GM13976 (cell line): ENCODE results near the gene LSR.

Experiments
- DNase-seq: peaks from one replicate; pipeline ENCODE4 v3.0.0; 2012; ENCODE audit warnings: low spot score
- CTCF ChIP-seq: IDR thresholded peaks from 2 replicates; pipeline ENCODE4 v1.5.1; 2012; ENCODE audit warnings: borderline replicate concordance, mild to moderate bottlenecking; ENCODE audit not compliant: insufficient read depth; ENCODE audit errors: extremely low read depth, missing control alignments, control extremely low read depth
- in situ Hi-C: fragments of 300-500 bp; cut with MboI; formaldehyde crosslinking; loops from one replicate; pipeline ENCODE4 v1.12.0; 2022; ENCODE audit warnings: low sequenced_read_pairs, mixed read lengths, inconsistent platforms; ENCODE audit not compliant: unreplicated experiment

Gene LSR

GRCh38 chr19:35212241-35212640, 36.6 kb upstream of the LSR start:
- TF ChIP-seq CTCF, result no peak
- in situ Hi-C loops, result no loop called here
- DNase-seq, result no peak

- TF ChIP-seq CTCF, result no peak
- DNase-seq, result peak; percentile 52
- in situ Hi-C loops, result no loop called here
These were observed 34.9 kb upstream of the LSR start for GRCh38 chr19:35213663-35214632.

- TF ChIP-seq CTCF, result no peak
- in situ Hi-C loops, result no loop called here
- DNase-seq, result no peak
These were observed 33.9 kb upstream of the LSR start for GRCh38 chr19:35214766-35215422.

GRCh38 chr19:35216016-35216832, 32.6 kb upstream of the LSR start:
- no peak for DNase-seq
- in situ Hi-C loops, result no loop called here
- no peak for TF ChIP-seq CTCF

GRCh38 chr19:35216833-35217648, 31.8 kb upstream of the LSR start:
- in situ Hi-C loops, result no loop called here
- peak; percentile 34 for TF ChIP-seq CTCF
- DNase-seq, result no peak

GRCh38 chr19:35217649-35217990, 31.2 kb upstream of the LSR start:
- no peak for TF ChIP-seq CTCF
- in situ Hi-C loops, result no loop called here
- no peak for DNase-seq
